NB4 (cell line): ENCODE results near the gene HYAL1.

ENCODE experiments used
- MAX ChIP-seq: IDR thresholded peaks from 2 replicates; pipeline ENCODE4 v1.6.1; 2011; ENCODE audit warnings: low read depth, low read length
- POLR2A ChIP-seq: IDR thresholded peaks from 2 replicates; pipeline ENCODE4 v1.6.1; 2011; ENCODE audit warnings: mild to moderate bottlenecking; ENCODE audit not compliant: insufficient read length; ENCODE audit errors: extremely low read depth
- TF ChIP-seq, protein P1 (sequence below): IDR thresholded peaks from one replicate; pipeline ENCODE4 v1.5.1; 2012; ENCODE audit warnings: low read depth, low read length

DNA sequence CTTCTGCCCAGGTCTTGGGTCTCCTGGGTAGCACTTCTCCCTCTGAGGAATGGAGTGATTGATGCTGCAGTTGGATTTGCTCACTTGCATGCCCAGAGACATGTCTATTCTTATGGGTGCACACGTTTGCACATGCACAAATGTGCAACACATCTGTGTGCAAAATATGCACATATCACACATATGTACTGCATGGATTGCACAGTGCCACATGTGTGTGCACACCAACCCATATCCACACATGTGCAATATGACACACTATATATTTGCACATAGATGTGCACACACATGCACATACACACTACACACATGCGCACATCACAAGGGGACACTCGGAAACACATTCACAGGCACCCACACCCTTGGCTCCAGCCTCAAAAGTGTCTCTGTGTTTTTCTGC, 35.1 kb downstream of the HYAL1 start:
- TF ChIP-seq, protein P1, sequence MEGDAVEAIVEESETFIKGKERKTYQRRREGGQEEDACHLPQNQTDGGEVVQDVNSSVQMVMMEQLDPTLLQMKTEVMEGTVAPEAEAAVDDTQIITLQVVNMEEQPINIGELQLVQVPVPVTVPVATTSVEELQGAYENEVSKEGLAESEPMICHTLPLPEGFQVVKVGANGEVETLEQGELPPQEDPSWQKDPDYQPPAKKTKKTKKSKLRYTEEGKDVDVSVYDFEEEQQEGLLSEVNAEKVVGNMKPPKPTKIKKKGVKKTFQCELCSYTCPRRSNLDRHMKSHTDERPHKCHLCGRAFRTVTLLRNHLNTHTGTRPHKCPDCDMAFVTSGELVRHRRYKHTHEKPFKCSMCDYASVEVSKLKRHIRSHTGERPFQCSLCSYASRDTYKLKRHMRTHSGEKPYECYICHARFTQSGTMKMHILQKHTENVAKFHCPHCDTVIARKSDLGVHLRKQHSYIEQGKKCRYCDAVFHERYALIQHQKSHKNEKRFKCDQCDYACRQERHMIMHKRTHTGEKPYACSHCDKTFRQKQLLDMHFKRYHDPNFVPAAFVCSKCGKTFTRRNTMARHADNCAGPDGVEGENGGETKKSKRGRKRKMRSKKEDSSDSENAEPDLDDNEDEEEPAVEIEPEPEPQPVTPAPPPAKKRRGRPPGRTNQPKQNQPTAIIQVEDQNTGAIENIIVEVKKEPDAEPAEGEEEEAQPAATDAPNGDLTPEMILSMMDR: no peak
- no peak for TF ChIP-seq POLR2A
- TF ChIP-seq MAX: no peak
